ENCODE results near the gene TCP11.

The TCP11 gene

DNA sequence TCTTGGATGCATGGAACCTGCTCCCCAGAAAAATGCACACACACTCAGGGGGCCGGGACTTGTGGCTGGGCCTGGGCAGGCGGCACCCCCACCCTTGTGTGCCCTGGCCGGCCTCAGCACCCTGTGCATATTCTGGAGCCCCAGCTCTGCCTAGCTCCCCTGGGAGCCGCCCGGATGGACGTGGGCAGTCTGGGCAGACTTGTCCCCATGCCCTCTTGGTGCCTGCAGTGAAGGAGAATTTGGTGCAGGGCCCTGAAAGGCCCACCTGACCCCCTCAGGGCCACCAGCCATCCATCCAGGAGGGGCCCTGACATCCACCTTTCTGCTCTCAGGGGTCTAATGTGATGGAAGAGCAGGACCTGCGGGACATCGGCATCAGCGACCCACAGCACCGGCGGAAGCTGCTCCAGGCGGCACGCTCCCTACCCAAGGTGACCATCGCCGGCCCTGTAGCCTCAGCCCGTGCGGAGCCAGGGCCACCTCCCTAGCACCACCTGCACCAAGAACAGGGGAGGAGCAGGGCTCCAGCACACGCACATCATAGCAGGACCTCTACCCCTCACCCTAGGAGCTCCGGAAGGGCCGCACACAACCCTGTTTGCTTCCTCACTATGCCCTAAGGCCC lies 62.8 kb downstream of the TCP11 start:
- H3K4me3 ChIP-seq (ENCODE audit: low read depth, low read length) = no peak overlapping the region
- no peak for DNase-seq (ENCODE audit: low read depth)
- TF ChIP-seq, protein P1, sequence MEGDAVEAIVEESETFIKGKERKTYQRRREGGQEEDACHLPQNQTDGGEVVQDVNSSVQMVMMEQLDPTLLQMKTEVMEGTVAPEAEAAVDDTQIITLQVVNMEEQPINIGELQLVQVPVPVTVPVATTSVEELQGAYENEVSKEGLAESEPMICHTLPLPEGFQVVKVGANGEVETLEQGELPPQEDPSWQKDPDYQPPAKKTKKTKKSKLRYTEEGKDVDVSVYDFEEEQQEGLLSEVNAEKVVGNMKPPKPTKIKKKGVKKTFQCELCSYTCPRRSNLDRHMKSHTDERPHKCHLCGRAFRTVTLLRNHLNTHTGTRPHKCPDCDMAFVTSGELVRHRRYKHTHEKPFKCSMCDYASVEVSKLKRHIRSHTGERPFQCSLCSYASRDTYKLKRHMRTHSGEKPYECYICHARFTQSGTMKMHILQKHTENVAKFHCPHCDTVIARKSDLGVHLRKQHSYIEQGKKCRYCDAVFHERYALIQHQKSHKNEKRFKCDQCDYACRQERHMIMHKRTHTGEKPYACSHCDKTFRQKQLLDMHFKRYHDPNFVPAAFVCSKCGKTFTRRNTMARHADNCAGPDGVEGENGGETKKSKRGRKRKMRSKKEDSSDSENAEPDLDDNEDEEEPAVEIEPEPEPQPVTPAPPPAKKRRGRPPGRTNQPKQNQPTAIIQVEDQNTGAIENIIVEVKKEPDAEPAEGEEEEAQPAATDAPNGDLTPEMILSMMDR (conservative IDR thresholded peaks at IDR 0.05; ENCODE audit: low read depth, low read length) = no peak

DNA sequence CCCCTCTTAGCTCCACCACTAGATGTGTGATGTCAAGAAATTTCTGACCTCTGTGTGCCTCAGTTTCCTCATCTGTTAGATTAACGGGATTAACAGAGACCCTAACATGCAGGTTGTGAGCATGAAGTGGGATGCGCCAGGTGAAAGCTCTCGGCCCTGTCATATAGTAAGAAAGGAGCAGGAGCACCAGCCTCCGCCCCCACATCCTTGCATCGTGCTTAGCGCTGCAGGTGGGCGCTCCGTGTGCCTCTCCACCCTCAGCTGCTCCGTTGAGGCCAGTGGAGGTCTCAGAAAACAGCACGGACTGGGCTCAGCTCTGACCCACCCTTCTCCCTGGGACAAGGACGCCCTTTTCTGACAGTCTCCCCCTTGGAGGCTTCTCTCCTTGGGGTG lies 63.4 kb downstream of the TCP11 start:
- no peak for DNase-seq (ENCODE audit: low read depth)
- H3K4me3 ChIP-seq (ENCODE audit: low read depth, low read length) = no peak overlapping the region
- TF ChIP-seq, protein P1 (conservative IDR thresholded peaks at IDR 0.05; ENCODE audit: low read depth, low read length) = no peak

DNA sequence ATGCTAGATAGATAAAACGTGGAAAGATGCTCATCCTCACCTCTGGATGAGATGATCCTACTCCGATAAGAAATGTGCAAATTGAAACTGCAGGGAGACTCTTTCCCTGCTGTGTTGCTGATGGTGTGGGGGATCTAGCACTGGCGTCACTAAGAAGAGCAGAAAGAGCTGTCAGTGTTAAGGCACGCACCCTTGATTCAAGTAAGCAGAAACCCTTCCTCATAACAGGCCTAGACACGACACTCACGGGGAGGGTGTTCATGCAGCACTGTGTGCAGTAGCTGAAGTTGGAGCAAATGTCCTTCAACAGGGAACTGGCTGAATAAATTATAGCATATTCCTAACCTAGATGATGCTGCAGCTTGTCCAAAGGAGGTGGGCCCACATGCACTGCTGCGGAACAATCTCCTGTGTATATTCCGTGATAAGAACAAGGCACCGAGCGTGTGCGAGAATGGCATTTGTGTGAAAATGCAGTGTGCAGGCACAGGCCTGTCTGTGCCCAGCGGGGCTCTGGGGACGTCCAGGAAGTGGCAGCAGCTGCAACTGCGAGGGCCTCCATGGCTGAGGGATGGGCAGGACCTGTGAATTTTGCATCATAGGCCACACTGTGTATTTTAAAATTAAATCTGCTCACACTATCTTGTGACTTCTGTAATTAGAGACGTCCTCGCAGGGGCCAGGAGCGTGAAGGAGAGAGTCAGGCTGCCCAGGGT lies 64.0 kb downstream of the TCP11 start:
- no peak overlapping the region for H3K4me3 ChIP-seq (ENCODE audit: low read depth, low read length)
- no peak for DNase-seq (ENCODE audit: low read depth)

DNA sequence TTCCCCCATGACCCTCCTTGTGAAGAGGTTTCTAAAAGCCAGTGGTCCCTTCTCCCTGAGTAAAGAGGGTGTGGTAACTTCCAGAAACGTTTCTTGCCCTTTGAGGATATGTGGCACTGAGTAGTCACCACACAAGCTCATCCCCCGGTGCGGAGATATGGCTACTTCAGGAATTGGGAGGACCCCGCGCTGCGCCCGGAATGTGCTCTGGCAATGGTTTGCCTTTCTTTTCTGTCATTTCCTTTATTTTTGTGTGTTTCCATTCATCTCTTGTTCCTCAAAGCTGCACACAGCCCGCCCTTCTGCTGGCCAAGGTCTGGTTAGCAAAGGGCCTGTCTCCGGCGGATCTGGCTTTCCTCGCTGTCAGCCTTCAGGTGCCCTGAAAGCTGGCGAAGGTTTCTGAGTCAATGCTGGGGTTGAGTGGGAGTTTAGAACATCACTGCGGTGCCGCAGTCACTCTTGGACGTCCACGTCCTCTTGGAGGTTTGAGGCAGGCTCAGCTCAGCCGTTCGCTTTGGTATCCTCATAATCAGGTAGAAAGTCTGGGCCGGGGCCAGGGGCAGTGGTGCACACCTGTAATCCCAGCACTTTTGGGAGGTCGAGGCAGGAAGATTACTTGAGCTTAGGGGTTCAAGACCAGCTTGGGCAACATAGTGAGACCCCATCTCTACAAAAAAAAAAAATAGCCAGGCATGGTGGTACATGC lies 67.2 kb downstream of the TCP11 start:
- no peak for DNase-seq (ENCODE audit: low read depth)
- H3K4me3 ChIP-seq (ENCODE audit: low read depth, low read length) = no peak overlapping the region
- TF ChIP-seq, protein P1 (conservative IDR thresholded peaks at IDR 0.05; ENCODE audit: low read depth, low read length) = no peak

More for the DNA sequence above, 64.0 kb downstream of the TCP11 start:
- TF ChIP-seq, protein P1 (conservative IDR thresholded peaks at IDR 0.05; ENCODE audit: low read depth, low read length) = no peak

DNA sequence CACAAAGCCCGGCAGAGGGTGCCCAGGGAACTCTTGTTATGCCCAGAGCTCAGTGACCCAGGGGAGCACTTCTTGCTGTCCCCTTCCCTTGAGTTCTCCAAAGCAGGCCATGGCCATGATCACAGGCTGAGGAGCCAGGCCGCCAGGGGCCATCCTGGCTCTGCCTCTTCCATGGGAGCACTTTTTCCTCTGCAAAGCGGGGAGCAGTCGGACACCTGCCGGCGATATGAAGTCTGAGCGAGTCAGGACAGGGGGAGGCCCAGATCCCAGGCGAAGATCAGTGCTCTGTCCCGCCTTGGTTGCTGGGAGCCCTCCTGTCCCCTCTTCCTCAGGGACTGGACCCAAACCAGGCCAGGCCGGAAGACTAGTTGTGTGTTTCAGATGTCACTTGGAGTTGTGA lies 67.9 kb downstream of the TCP11 start:
- TF ChIP-seq, protein P1 (conservative IDR thresholded peaks at IDR 0.05; ENCODE audit: low read depth, low read length) = no peak
- no peak for DNase-seq (ENCODE audit: low read depth)
- H3K4me3 ChIP-seq (ENCODE audit: low read depth, low read length) = no peak overlapping the region

DNA sequence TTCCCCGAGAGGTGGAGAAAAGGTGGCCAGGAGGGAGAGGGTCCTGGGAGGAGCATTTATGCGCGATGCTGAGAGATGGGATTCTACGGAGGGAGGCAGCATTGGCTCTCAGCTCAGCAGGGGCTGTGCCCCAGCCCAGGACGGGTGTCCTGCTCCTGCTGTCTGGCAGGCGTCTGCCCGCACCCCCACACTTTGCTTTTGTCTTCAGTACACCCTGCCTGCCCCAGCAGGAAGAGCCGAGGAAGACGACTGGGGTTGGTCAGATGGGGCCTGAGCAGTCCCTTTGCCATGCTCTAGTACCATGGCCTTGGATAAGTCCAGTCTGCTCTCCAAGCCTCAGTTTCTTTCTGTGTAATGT lies 68.5 kb downstream of the TCP11 start:
- no peak overlapping the region for H3K4me3 ChIP-seq (ENCODE audit: low read depth, low read length)
- DNase-seq (ENCODE audit: low read depth) = no peak
- TF ChIP-seq, protein P1 (conservative IDR thresholded peaks at IDR 0.05; ENCODE audit: low read depth, low read length) = no peak
